ENCODE results near the gene B4GALNT4.
"Not testable (repeated sequence)": the region's sequence is repeated elsewhere in the genome, so short reads cannot be mapped to it uniquely, and the experiment has no call there.

B4GALNT4 gene

GRCh38 chr11:342328-342727, 27.0 kb upstream of the B4GALNT4 start:
- no peak overlapping the region for H3K4me3 ChIP-seq (ENCODE audit: low read depth, low read length)
- TF ChIP-seq CTCF (IDR thresholded peaks at IDR 0.05; ENCODE audit: low read depth, low read length), result no peak
- no peaks in the 10 kb centered on the region for H3K27me3 ChIP-seq

GRCh38 chr11:344836-345578, 24.3 kb upstream of the B4GALNT4 start:
- Histone ChIP-seq H3K9me3 (no peaks in the 10 kb centered on the region), H3K4me3 (ENCODE audit: low read depth, low read length) (no peak overlapping the region), H3K4me1 (no peaks in the 10 kb centered on the region), H3K27me3 (no peaks in the 10 kb centered on the region), H3K36me3 (no peaks in the 10 kb centered on the region)
- DNase-seq, result no peak
- TF ChIP-seq CTCF (IDR thresholded peaks at IDR 0.05; ENCODE audit: low read depth, low read length), result no peak

More at GRCh38 chr11:342328-342727, 27.0 kb upstream of the B4GALNT4 start:
- Histone ChIP-seq H3K9me3 (no peaks in the 10 kb centered on the region), H3K4me1 (no peaks in the 10 kb centered on the region), H3K36me3 (no peaks in the 10 kb centered on the region)
- DNase-seq, result no peak

- Histone ChIP-seq H3K9me3 (no peaks in the 10 kb centered on the region), H3K4me3 (ENCODE audit: low read depth, low read length) (no peak overlapping the region), H3K36me3 (no peaks in the 10 kb centered on the region), H3K4me1 (no peaks in the 10 kb centered on the region), H3K27me3 (no peaks in the 10 kb centered on the region)
- no peak for TF ChIP-seq CTCF (IDR thresholded peaks at IDR 0.05; ENCODE audit: low read depth, low read length)
- DNase-seq, result no peak
Measured at GRCh38 chr11:346529-346928, 22.8 kb upstream of the B4GALNT4 start.

GRCh38 chr11:349270-349954, 19.9 kb upstream of the B4GALNT4 start:
- not testable (repeated sequence) for H3K27me3 ChIP-seq; DNase-seq; H3K9me3 ChIP-seq; H3K4me1 ChIP-seq; H3K36me3 ChIP-seq; H3K4me3 ChIP-seq (ENCODE audit: low read depth, low read length)

- H3K9me3 ChIP-seq; H3K4me1 ChIP-seq; H3K27me3 ChIP-seq; DNase-seq; H3K36me3 ChIP-seq; H3K4me3 ChIP-seq (ENCODE audit: low read depth, low read length): not testable (repeated sequence)
Measured at GRCh38 chr11:350033-350722, 19.1 kb upstream of the B4GALNT4 start.

GRCh38 chr11:350723-351255, 18.5 kb upstream of the B4GALNT4 start:
- no peaks in the 10 kb centered on the region for H3K9me3 ChIP-seq
- no peak overlapping the region for H3K4me3 ChIP-seq (ENCODE audit: low read depth, low read length)
- TF ChIP-seq CTCF (IDR thresholded peaks at IDR 0.05; ENCODE audit: low read depth, low read length), result no peak
- H3K36me3 ChIP-seq, result no peaks in the 10 kb centered on the region
- H3K27me3 ChIP-seq, result no peaks in the 10 kb centered on the region
- no peak for DNase-seq
- H3K4me1 ChIP-seq, result no peaks in the 10 kb centered on the region

All from BE2C (cell line).